Stromal cell of bone marrow (primary cell): Measurements from ENCODE around the gene RARB.

ENCODE experiments used
- DNase-seq: peaks from one replicate; pipeline ENCODE4 v3.0.0-alpha.2; 2012; ENCODE audit warnings: low read depth

The RARB gene

GRCh38 chr3:25554376-25554775 lies 126.3 kb downstream of the RARB start:
- DNase-seq: no peak

- no peak for DNase-seq
Measured at GRCh38 chr3:25555695-25556437, 127.8 kb downstream of the RARB start.

- no peak for DNase-seq
Measured at GRCh38 chr3:25556447-25556846, 128.4 kb downstream of the RARB start.

GRCh38 chr3:25557694-25558093 lies 129.6 kb downstream of the RARB start:
- DNase-seq: peak; percentile 29

- peak; percentile 45 for DNase-seq
Measured at GRCh38 chr3:25558121-25558520, 130.1 kb downstream of the RARB start.

GRCh38 chr3:25558796-25559195 lies 130.7 kb downstream of the RARB start:
- no peak for DNase-seq

GRCh38 chr3:25563601-25564000 lies 135.5 kb downstream of the RARB start:
- no peak for DNase-seq

- no peak for DNase-seq
Measured at GRCh38 chr3:25564075-25564474, 136.0 kb downstream of the RARB start.

- DNase-seq: no peak
Measured at GRCh38 chr3:25565807-25566206, 137.7 kb downstream of the RARB start.

- no peak for DNase-seq
Measured at GRCh38 chr3:25566358-25566920, 138.4 kb downstream of the RARB start.

- DNase-seq: no peak
Measured at GRCh38 chr3:25567388-25567787, 139.3 kb downstream of the RARB start.

GRCh38 chr3:25567806-25568524 lies 139.9 kb downstream of the RARB start:
- no peak for DNase-seq

GRCh38 chr3:25568525-25569078 lies 140.5 kb downstream of the RARB start:
- no peak for DNase-seq

- DNase-seq: no peak
Measured at GRCh38 chr3:25571285-25571684, 143.2 kb downstream of the RARB start.

GRCh38 chr3:25572336-25572735 lies 144.3 kb downstream of the RARB start:
- no peak for DNase-seq

GRCh38 chr3:25572919-25573385 lies 144.9 kb downstream of the RARB start:
- peak; percentile 27 for DNase-seq

GRCh38 chr3:25573386-25574171 lies 145.5 kb downstream of the RARB start:
- no peak for DNase-seq

GRCh38 chr3:25574172-25574765 lies 146.2 kb downstream of the RARB start:
- no peak for DNase-seq

- DNase-seq: no peak
Measured at GRCh38 chr3:25575001-25575400, 146.9 kb downstream of the RARB start.

GRCh38 chr3:25576146-25576545 lies 148.1 kb downstream of the RARB start:
- no peak for DNase-seq

- DNase-seq: no peak
Measured at GRCh38 chr3:25576831-25577454, 148.9 kb downstream of the RARB start.
